Measurements from ENCODE around the gene CPLX3.

Gene CPLX3

GRCh38 chr15:74781431-74782258, 44.8 kb upstream of the CPLX3 start, which contains the start of gene CSK:
Gene CSK (plus strand): TSS chr15:74782080. CDS start chr15:74798298, 16,218 bp downstream.
- Histone ChIP-seq H3K4me3 (ENCODE audit: low read depth, low read length, poor library complexity, severe bottlenecking) (peak within 1 kb of the TSS; percentile 97), H3K27ac (ENCODE audit: low read depth, low read length, poor library complexity, severe bottlenecking) (peak within 1 kb of the TSS; percentile 100), H3K9ac (ENCODE audit: low read length) (peak within 1 kb of the TSS; percentile 99), H3K36me3 (ENCODE audit: insufficient read depth, low read length) (peaks cover 30% of the 10 kb centered on the region; the same call in 1 of the 2 replicates), H3K27me3 (ENCODE audit: insufficient read depth, low read length) (no peaks in the 10 kb centered on the region), H3K9me3 (ENCODE audit: low read length) (no peaks in the 10 kb centered on the region), H3K9me2 (ENCODE audit: low read depth, low read length) (no peaks in the 10 kb centered on the region), H4K20me1 (ENCODE audit: insufficient read depth, low read length) (no peaks in the 10 kb centered on the region), H3K79me2 (ENCODE audit: insufficient read depth, low read length) (peaks cover 22% of the 10 kb centered on the region), H3K4me1 (ENCODE audit: insufficient read depth, low read length, severe bottlenecking) (peaks cover 87% of the 10 kb centered on the region), H2AFZ (ENCODE audit: low read length) (no peak within 1 kb of the TSS), H3F3A (ENCODE audit: insufficient read depth, low read length) (peaks cover 35% of the 10 kb centered on the region), H3K4me2 (ENCODE audit: low read length) (peak within 1 kb of the TSS; percentile 97)
- TF ChIP-seq CTCF (IDR thresholded peaks at IDR 0.05; ENCODE audit: low read length) (peak; percentile 21; the same call in 1 of the 2 replicates), EZH2 (IDR thresholded peaks at IDR 0.05; ENCODE audit: borderline replicate concordance, low read length) (no peak)

GRCh38 chr15:74782259-74783071, 44.0 kb upstream of the CPLX3 start:
- Histone ChIP-seq H3K9ac (ENCODE audit: low read length) (peak overlapping the region; percentile 99), H3K27me3 (ENCODE audit: insufficient read depth, low read length) (no peaks in the 10 kb centered on the region), H3K4me3 (ENCODE audit: low read depth, low read length, poor library complexity, severe bottlenecking) (peak overlapping the region; percentile 97), H3K36me3 (ENCODE audit: insufficient read depth, low read length) (peaks cover 35% of the 10 kb centered on the region; the same call in 1 of the 2 replicates), H3K79me2 (ENCODE audit: insufficient read depth, low read length) (peaks cover 22% of the 10 kb centered on the region), H3K27ac (ENCODE audit: low read depth, low read length, poor library complexity, severe bottlenecking) (peak overlapping the region; percentile 99), H3K4me2 (ENCODE audit: low read length) (peak overlapping the region; percentile 97), H3F3A (ENCODE audit: insufficient read depth, low read length) (peaks cover 35% of the 10 kb centered on the region), H3K9me3 (ENCODE audit: low read length) (no peaks in the 10 kb centered on the region), H2AFZ (ENCODE audit: low read length) (no peak overlapping the region), H4K20me1 (ENCODE audit: insufficient read depth, low read length) (no peaks in the 10 kb centered on the region), H3K9me2 (ENCODE audit: low read depth, low read length) (no peaks in the 10 kb centered on the region), H3K4me1 (ENCODE audit: insufficient read depth, low read length, severe bottlenecking) (peaks cover 87% of the 10 kb centered on the region)
- TF ChIP-seq EZH2 (IDR thresholded peaks at IDR 0.05; ENCODE audit: borderline replicate concordance, low read length) (no peak), CTCF (IDR thresholded peaks at IDR 0.05; ENCODE audit: low read length) (no peak)

GRCh38 chr15:74783072-74783807, 43.2 kb upstream of the CPLX3 start:
- Histone ChIP-seq H3K27ac (ENCODE audit: low read depth, low read length, poor library complexity, severe bottlenecking) (peak overlapping the region; percentile 99), H3F3A (ENCODE audit: insufficient read depth, low read length) (peaks cover 34% of the 10 kb centered on the region), H3K9me3 (ENCODE audit: low read length) (no peaks in the 10 kb centered on the region), H3K9ac (ENCODE audit: low read length) (peak overlapping the region; percentile 99), H3K4me2 (ENCODE audit: low read length) (peak overlapping the region; percentile 97), H4K20me1 (ENCODE audit: insufficient read depth, low read length) (no peaks in the 10 kb centered on the region), H3K27me3 (ENCODE audit: insufficient read depth, low read length) (no peaks in the 10 kb centered on the region), H3K36me3 (ENCODE audit: insufficient read depth, low read length) (peaks cover 38% of the 10 kb centered on the region; the same call in 1 of the 2 replicates), H3K4me3 (ENCODE audit: low read depth, low read length, poor library complexity, severe bottlenecking) (peak overlapping the region; percentile 97), H3K79me2 (ENCODE audit: insufficient read depth, low read length) (peaks cover 22% of the 10 kb centered on the region), H3K4me1 (ENCODE audit: insufficient read depth, low read length, severe bottlenecking) (peaks cover 87% of the 10 kb centered on the region), H2AFZ (ENCODE audit: low read length) (no peak overlapping the region), H3K9me2 (ENCODE audit: low read depth, low read length) (no peaks in the 10 kb centered on the region)
- no peak for TF ChIP-seq CTCF (IDR thresholded peaks at IDR 0.05; ENCODE audit: low read length)
- TF ChIP-seq EZH2 (IDR thresholded peaks at IDR 0.05; ENCODE audit: borderline replicate concordance, low read length), result no peak

All from OCI-LY1 (cell line).